ENCODE measurements around the gene FUOM. TPM values are rescaled to one million over a fixed set of nuclear protein-coding genes. Genes with fewer than 3 reads are reported as not detected.

Gene FUOM
- total RNA-seq, 1 experiment from 2014 or later, result 33.3 TPM

GRCh38 chr10:133373174-133374090 lies 15.6 kb upstream of the FUOM start, which contains the start of gene ECHS1:
Gene ECHS1 (minus strand): TSS chr10:133373354. CDS start chr10:133373333, 21 bp downstream.
- Histone ChIP-seq H2AFZ (ENCODE audit: low read length) (no peak within 1 kb of the TSS), H3K27ac (ENCODE audit: low read length) (no peak within 1 kb of the TSS)
- CTCF ChIA-PET, result no interaction called here

DNA sequence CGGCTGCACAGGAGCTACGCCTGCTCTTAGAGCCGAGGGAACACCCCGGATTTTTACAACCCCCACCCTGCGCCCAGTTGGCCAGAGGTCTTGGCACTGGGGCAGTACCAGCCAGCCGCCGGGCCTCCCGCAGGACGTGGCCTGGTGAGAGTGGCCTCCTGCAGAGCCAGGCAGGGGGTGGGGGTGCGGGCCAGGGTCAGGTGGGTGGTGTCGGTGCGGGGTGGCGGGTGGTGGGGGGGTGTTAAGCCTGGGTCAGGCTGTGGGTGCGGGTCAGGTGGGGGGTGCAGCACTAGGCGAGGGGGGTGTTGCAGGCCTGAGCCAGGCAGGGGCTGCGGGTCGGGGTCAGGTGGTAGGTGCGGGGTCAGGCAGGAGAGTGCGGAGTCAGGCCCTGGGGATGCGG lies 14.7 kb upstream of the FUOM start:
- BruUV-seq (replicated peaks), result no TSS peak
- H3K9ac ChIP-seq (ENCODE audit: low read length), result no peak overlapping the region

More at GRCh38 chr10:133373174-133374090, 15.6 kb upstream of the FUOM start, which contains the start of gene ECHS1:
- Histone ChIP-seq H3K9ac (ENCODE audit: low read length) (peak within 1 kb of the TSS; percentile 73), H3K9me2 (replicated peaks; ENCODE audit: low read length) (no peaks in the 10 kb centered on the region), H3K79me2 (ENCODE audit: low read length) (peaks cover 8% of the 10 kb centered on the region; the same call in 1 of the 2 replicates), H3K4me2 (ENCODE audit: low read length) (peak within 1 kb of the TSS; percentile 72), H4K20me1 (ENCODE audit: low read length) (no peaks in the 10 kb centered on the region), H3K4me1 (ENCODE audit: insufficient read depth, low read length) (peaks cover 3% of the 10 kb centered on the region; the same call in 1 of the 2 replicates), H3F3A (ENCODE audit: low read length, unreplicated experiment) (no peaks in the 10 kb centered on the region), H3K4me3 (ENCODE audit: low read length) (peak within 1 kb of the TSS; percentile 70), H3K27me3 (ENCODE audit: low read length) (no peaks in the 10 kb centered on the region), H3K36me3 (ENCODE audit: low read depth, low read length) (peaks cover 7% of the 10 kb centered on the region; the same call in 1 of the 2 replicates), H3K9me3 (ENCODE audit: low read length) (no peaks in the 10 kb centered on the region)
- peak; percentile 89 for DNase-seq
- intact Hi-C loops (cut with micrococcal nuclease), result no loop called here
- ATAC-seq, result peak; percentile 99
- POLR2A ChIA-PET (ENCODE audit: unreplicated experiment), result no interaction called here
- no TSS peak for BruUV-seq (replicated peaks)
- TF ChIP-seq EZH2 (IDR thresholded peaks at IDR 0.05; ENCODE audit: low read length, unreplicated experiment), result no peak
- TF ChIP-seq, protein P1, sequence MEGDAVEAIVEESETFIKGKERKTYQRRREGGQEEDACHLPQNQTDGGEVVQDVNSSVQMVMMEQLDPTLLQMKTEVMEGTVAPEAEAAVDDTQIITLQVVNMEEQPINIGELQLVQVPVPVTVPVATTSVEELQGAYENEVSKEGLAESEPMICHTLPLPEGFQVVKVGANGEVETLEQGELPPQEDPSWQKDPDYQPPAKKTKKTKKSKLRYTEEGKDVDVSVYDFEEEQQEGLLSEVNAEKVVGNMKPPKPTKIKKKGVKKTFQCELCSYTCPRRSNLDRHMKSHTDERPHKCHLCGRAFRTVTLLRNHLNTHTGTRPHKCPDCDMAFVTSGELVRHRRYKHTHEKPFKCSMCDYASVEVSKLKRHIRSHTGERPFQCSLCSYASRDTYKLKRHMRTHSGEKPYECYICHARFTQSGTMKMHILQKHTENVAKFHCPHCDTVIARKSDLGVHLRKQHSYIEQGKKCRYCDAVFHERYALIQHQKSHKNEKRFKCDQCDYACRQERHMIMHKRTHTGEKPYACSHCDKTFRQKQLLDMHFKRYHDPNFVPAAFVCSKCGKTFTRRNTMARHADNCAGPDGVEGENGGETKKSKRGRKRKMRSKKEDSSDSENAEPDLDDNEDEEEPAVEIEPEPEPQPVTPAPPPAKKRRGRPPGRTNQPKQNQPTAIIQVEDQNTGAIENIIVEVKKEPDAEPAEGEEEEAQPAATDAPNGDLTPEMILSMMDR (conservative IDR thresholded peaks at IDR 0.05; ENCODE audit: low read depth, low read length), result no peak
- TF ChIP-seq EZH2phosphoT487 (IDR thresholded peaks at IDR 0.05; ENCODE audit: borderline replicate concordance, low read length), result no peak

More for the DNA sequence above, 14.7 kb upstream of the FUOM start:
- Histone ChIP-seq H3K36me3 (ENCODE audit: low read depth, low read length) (peaks cover 7% of the 10 kb centered on the region; the same call in 1 of the 2 replicates), H3K79me2 (ENCODE audit: low read length) (peaks cover 8% of the 10 kb centered on the region; the same call in 1 of the 2 replicates), H4K20me1 (ENCODE audit: low read length) (no peaks in the 10 kb centered on the region), H3K27ac (ENCODE audit: low read length) (no peak overlapping the region), H3F3A (ENCODE audit: low read length, unreplicated experiment) (no peaks in the 10 kb centered on the region), H3K4me2 (ENCODE audit: low read length) (peak overlapping the region; percentile 70), H3K9me3 (ENCODE audit: low read length) (no peaks in the 10 kb centered on the region), H2AFZ (ENCODE audit: low read length) (no peak overlapping the region), H3K4me1 (ENCODE audit: insufficient read depth, low read length) (peaks cover 3% of the 10 kb centered on the region; the same call in 1 of the 2 replicates), H3K27me3 (ENCODE audit: low read length) (no peaks in the 10 kb centered on the region), H3K9me2 (replicated peaks; ENCODE audit: low read length) (no peaks in the 10 kb centered on the region), H3K4me3 (ENCODE audit: low read length) (peak overlapping the region; percentile 58)
- DNase-seq, result no peak
- POLR2A ChIA-PET (ENCODE audit: unreplicated experiment), result no interaction called here
- ATAC-seq, result no peak
- CTCF ChIA-PET, result no interaction called here
- TF ChIP-seq EZH2 (IDR thresholded peaks at IDR 0.05; ENCODE audit: low read length, unreplicated experiment) (no peak), EZH2phosphoT487 (IDR thresholded peaks at IDR 0.05; ENCODE audit: borderline replicate concordance, low read length) (no peak)
- TF ChIP-seq, protein P1 (conservative IDR thresholded peaks at IDR 0.05; ENCODE audit: low read depth, low read length), result no peak
- intact Hi-C loops (cut with micrococcal nuclease), result no loop called here
